ENCODE data around the gene NEK6. TPM values are rescaled to one million over a fixed set of nuclear protein-coding genes. Genes with fewer than 3 reads are reported as not detected.

Gene NEK6
- total and polyA plus RNA-seq, 9 of the 15 experiments (the other 6 are each of a cell fraction or from before 2014, with no cell fraction given), result 3.1 to 19.0 (median 8.4) TPM

DNA sequence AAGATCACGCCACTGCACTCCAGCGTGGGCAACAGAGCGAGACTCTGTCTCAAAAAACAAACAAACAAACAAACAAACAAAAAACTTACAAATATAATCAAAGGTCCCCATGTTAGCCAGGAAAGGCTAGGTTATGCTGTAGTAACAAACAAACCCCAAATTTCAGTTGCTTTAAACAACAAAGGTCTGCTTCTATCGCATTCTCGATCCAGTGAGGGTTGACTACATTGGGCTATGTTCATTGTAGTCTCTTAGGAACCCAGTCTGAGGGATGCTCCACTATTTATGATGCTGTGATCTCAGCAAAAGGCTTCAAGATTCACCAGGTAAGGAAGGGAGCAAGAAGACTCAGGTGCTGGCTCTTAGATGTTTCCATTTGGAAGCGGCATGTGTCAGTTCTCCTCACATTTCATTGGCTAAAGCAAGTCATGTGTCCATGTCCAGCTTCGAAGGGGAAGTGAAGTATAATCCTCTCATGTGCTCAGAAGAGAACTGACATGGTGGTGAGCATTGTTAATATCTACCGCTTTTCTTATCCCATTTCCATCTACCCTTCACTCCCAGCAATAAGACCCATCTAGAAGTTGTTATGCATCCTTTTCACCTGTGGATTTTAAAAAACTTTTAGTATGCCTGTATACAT is 26.5 kb upstream of the NEK6 start:
- DNase-seq (ENCODE audit: extremely low read depth in 1 of 4, low spot score in 3 of 4) (peak in 1 of 4 experiments; percentile 40), FAIRE-seq (peak; percentile 78), ATAC-seq (peak; percentile 71; the same call in 2 of the 3 replicates)
- in situ Hi-C loops (cut with MboI) (no loop called here), intact Hi-C loops (cut with micrococcal nuclease) (no loop called here)
- no peaks in the 10 kb centered on the region for H3K36me3 ChIP-seq (ENCODE audit: control insufficient read depth, insufficient read depth, low read length)
- H2AFZ ChIP-seq (ENCODE audit: low read depth, low read length), result peak overlapping the region; percentile 81
- peak overlapping the region; percentile 6; the same call in 1 of the 2 replicates for H3K4me2 ChIP-seq (ENCODE audit: insufficient read depth, low read length)
- H3K9me1 ChIP-seq (ENCODE audit: control insufficient read depth, insufficient read depth, low read length), result no peaks in the 10 kb centered on the region
- no peak overlapping the region for H3K4me3 ChIP-seq
- H3K79me2 ChIP-seq (ENCODE audit: control insufficient read depth, insufficient read depth, low read length), result no peaks in the 10 kb centered on the region
- H3K9me3 ChIP-seq (replicated peaks; ENCODE audit: control insufficient read depth, insufficient read depth, low read depth, low read length), result no peaks in the 10 kb centered on the region
- no peaks in the 10 kb centered on the region for H4K20me1 ChIP-seq (replicated peaks; ENCODE audit: control insufficient read depth, insufficient read depth, low read length)
- ChIA-PET CTCF (ENCODE audit: low intra/inter-chr PET ratio) (no interaction called here), POLR2A (interaction anchor here (1.4 kb wide), 1 partner anchor 21 kb away, joined by 4 read pairs; no protein-coding TSS in a partner anchor)
- H3K27me3 ChIP-seq (ENCODE audit: control insufficient read depth in 2 of 2, insufficient read depth in 2 of 2, low read length in 2 of 2), result no peaks in the 10 kb centered on the region; a peak in 1 of 5 replicates
- no TSS peak for BruUV-seq (replicated peaks)
- no peak overlapping the region for H3K9ac ChIP-seq (ENCODE audit: insufficient read depth in 1 of 2, low read depth in 2 of 2, low read length in 2 of 2)
- WGBS (ENCODE audit: insufficient coverage, low coverage, missing lambda C conversion rate), result 46% methylated on average over 8 of the region's 8 CpGs
- no peaks in the 10 kb centered on the region; a peak in 1 of 5 replicates for H3K4me1 ChIP-seq (replicated peaks in 1 of 2; ENCODE audit: control insufficient read depth in 2 of 2, insufficient read depth in 2 of 2, low read length in 2 of 2)
- no peak overlapping the region for H3K27ac ChIP-seq (ENCODE audit: extremely low read depth, low read depth, low read length)
- peak; percentile 52 for TF ChIP-seq RBM25 (IDR thresholded peaks at IDR 0.05; ENCODE audit: low read depth, low read length, severe bottlenecking)
- TF ChIP-seq SPI1 (IDR thresholded peaks at IDR 0.05; ENCODE audit: borderline replicate concordance, low read depth, low read length), result peak; percentile 74
- TF ChIP-seq ZNF12 (CRISPR knock-in tag; IDR thresholded peaks at IDR 0.05), result peak; percentile 95
- peak; percentile 27 for TF ChIP-seq FOS (IDR thresholded peaks at IDR 0.05; ENCODE audit: extremely low read depth, insufficient read length)
- TF ChIP-seq, protein P1, sequence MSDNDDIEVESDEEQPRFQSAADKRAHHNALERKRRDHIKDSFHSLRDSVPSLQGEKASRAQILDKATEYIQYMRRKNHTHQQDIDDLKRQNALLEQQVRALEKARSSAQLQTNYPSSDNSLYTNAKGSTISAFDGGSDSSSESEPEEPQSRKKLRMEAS (CRISPR knock-in tag; IDR thresholded peaks at IDR 0.05), result peak; percentile 24; the same call in 1 of the 2 replicates
- TF ChIP-seq, protein P2, sequence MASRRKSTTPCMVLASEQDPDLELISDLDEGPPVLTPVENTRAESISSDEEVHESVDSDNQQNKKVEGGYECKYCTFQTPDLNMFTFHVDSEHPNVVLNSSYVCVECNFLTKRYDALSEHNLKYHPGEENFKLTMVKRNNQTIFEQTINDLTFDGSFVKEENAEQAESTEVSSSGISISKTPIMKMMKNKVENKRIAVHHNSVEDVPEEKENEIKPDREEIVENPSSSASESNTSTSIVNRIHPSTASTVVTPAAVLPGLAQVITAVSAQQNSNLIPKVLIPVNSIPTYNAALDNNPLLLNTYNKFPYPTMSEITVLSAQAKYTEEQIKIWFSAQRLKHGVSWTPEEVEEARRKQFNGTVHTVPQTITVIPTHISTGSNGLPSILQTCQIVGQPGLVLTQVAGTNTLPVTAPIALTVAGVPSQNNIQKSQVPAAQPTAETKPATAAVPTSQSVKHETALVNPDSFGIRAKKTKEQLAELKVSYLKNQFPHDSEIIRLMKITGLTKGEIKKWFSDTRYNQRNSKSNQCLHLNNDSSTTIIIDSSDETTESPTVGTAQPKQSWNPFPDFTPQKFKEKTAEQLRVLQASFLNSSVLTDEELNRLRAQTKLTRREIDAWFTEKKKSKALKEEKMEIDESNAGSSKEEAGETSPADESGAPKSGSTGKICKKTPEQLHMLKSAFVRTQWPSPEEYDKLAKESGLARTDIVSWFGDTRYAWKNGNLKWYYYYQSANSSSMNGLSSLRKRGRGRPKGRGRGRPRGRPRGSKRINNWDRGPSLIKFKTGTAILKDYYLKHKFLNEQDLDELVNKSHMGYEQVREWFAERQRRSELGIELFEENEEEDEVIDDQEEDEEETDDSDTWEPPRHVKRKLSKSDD (conservative IDR thresholded peaks at IDR 0.05; ENCODE audit: low read length), result no peak
- TF ChIP-seq, protein P3, sequence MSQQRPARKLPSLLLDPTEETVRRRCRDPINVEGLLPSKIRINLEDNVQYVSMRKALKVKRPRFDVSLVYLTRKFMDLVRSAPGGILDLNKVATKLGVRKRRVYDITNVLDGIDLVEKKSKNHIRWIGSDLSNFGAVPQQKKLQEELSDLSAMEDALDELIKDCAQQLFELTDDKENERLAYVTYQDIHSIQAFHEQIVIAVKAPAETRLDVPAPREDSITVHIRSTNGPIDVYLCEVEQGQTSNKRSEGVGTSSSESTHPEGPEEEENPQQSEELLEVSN (IDR thresholded peaks at IDR 0.05; ENCODE audit: borderline replicate concordance in 1 of 2, extremely low read depth in 1 of 2, insufficient read depth in 1 of 2, insufficient read length in 1 of 2, low read depth in 1 of 2, low read length in 1 of 2, poor library complexity in 1 of 2, severe bottlenecking in 1 of 2), result peak; percentile 53 to 55
- peak; percentile 78 for TF ChIP-seq RAD51 (IDR thresholded peaks at IDR 0.05; ENCODE audit: borderline replicate concordance, low read depth)

Measured in K562 (cell line).